Panc1 (cell line): ENCODE results near the gene ZDHHC14. TPM values are rescaled to one million over a fixed set of nuclear protein-coding genes. Genes with fewer than 3 reads are reported as not detected.

Experiments used
- ATAC-seq: fragments of 200-7000 bp; cut with Tn5 transposase; 2 replicates; pipeline ENCODE4 v1.9.1; 2020; ENCODE audit warnings: mild to moderate bottlenecking, moderate library complexity
- BruUV-seq: library from RNA; stranded (reverse); fragments of 400-500 nt; replicated peaks from 2 replicates; lab custom pipeline; 2021; lab: Mats Ljungman, UMichigan
- CTCF ChIA-PET: fragments of 300-600 bp; sonication (Branson Sonifier 250); formaldehyde crosslinking; loops from one replicate; lab custom pipeline; 2022; ENCODE audit warnings: antibody characterized with exemption; lab: Charles Lee
- POLR2A ChIA-PET: fragments of 300-600 bp; sonication (Branson Sonifier 250); formaldehyde crosslinking; loops from one replicate; lab custom pipeline; 2022; ENCODE audit warnings: antibody characterized with exemption; lab: Charles Lee
- DNase-seq: peaks from one replicate; pipeline ENCODE4 v3.0.0-alpha.2; 2010; ENCODE audit warnings: low read depth, low spot score
- H3K27ac ChIP-seq: 2 replicates; pipeline ENCODE4 v1.5.1; 2011; ENCODE audit warnings: mild to moderate bottlenecking, low read length, inconsistent platforms
- H3K27me3 ChIP-seq: fragments of 200-500 bp; sonication (Bioruptor generic); 2 replicates; pipeline ENCODE4 v1.6.0; 2014; ENCODE audit warnings: low read length, inconsistent platforms; ENCODE audit not compliant: control insufficient read depth, insufficient read depth
- H3K36me3 ChIP-seq: fragments of 200-500 bp; sonication (Bioruptor generic); 2 replicates; pipeline ENCODE4 v1.5.1; 2014; ENCODE audit warnings: inconsistent platforms, mild to moderate bottlenecking, low read length, moderate library complexity; ENCODE audit not compliant: control insufficient read depth, insufficient read depth
- H3K4me1 ChIP-seq: 2 replicates; pipeline ENCODE4 v1.5.1; 2011; ENCODE audit warnings: inconsistent platforms, mild to moderate bottlenecking, low read length, moderate library complexity; ENCODE audit not compliant: control insufficient read depth, insufficient read depth
- H3K4me3 ChIP-seq, 2 experiments: 2 replicates each; pipeline ENCODE4 v1.5.1; 2011 to 2012; ENCODE audit warnings: low read depth in 2 of 2, low read length in 2 of 2, mild to moderate bottlenecking in 2 of 2, inconsistent platforms in 1 of 2, moderate library complexity in 1 of 2
- H3K9me3 ChIP-seq: fragments of 200-500 bp; sonication (Bioruptor generic); 2 replicates; pipeline ENCODE4 v1.5.1; 2014; ENCODE audit warnings: low read depth, mild to moderate bottlenecking, inconsistent platforms, low read length, moderate library complexity; ENCODE audit not compliant: control insufficient read depth, insufficient read depth
- POLR2AphosphoS5 ChIP-seq: IDR thresholded peaks from 2 replicates; pipeline ENCODE4 v1.6.1; 2012; ENCODE audit warnings: mild to moderate bottlenecking, low read depth, low read length, moderate library complexity
- SIN3A ChIP-seq: IDR thresholded peaks from 2 replicates; pipeline ENCODE4 v1.6.1; 2012; ENCODE audit warnings: low read depth, mild to moderate bottlenecking, low read length, moderate library complexity, borderline replicate concordance; ENCODE audit not compliant: insufficient read depth
- TCF7L2 ChIP-seq: IDR thresholded peaks from 2 replicates; pipeline ENCODE4 v1.6.1; 2011; ENCODE audit warnings: mild to moderate bottlenecking, low read depth, low read length, inconsistent platforms
- in situ Hi-C: cut with HindIII; loops from 2 replicates; pipeline ENCODE4 v1.10.0; 2016; ENCODE audit warnings: low sequenced_read_pairs, low pct_unique_long_range_greater_than_20kb
- intact Hi-C: fragments of 100-400 bp; cut with micrococcal nuclease; formaldehyde crosslinking; loops from one replicate; pipeline ENCODE4 v1.10.0; 2022; ENCODE audit not compliant: unreplicated experiment
- total RNA-seq: library from RNA; stranded (reverse); gene quantifications from one replicate; pipeline ENCODE4 v1.2.1, GENCODE V29; 2021; ENCODE audit not compliant: unreplicated experiment
- TF ChIP-seq, protein P1 (sequence below): fragments of 450-650 bp; IDR thresholded peaks from 2 replicates; pipeline ENCODE4 v1.5.1; 2017; ENCODE audit warnings: mild to moderate bottlenecking
- TF ChIP-seq, protein P2 (sequence below), 2 experiments: IDR thresholded peaks; 2 replicates each; pipeline ENCODE4 v1.6.1; 2011 to 2012; ENCODE audit warnings: low read depth in 2 of 2, control low read depth in 1 of 2, low read length in 1 of 2, mild to moderate bottlenecking in 1 of 2, moderate library complexity in 1 of 2; ENCODE audit not compliant: insufficient read depth in 1 of 2

Gene ZDHHC14
- total RNA-seq, 1 experiment from 2014 or later = 19.9 TPM

GRCh38 chr6:157386023-157386422 is 5.0 kb downstream of the ZDHHC14 start:
- TF ChIP-seq SIN3A (no peak), TCF7L2 (no peak), POLR2AphosphoS5 (no peak)
- TF ChIP-seq, protein P1, sequence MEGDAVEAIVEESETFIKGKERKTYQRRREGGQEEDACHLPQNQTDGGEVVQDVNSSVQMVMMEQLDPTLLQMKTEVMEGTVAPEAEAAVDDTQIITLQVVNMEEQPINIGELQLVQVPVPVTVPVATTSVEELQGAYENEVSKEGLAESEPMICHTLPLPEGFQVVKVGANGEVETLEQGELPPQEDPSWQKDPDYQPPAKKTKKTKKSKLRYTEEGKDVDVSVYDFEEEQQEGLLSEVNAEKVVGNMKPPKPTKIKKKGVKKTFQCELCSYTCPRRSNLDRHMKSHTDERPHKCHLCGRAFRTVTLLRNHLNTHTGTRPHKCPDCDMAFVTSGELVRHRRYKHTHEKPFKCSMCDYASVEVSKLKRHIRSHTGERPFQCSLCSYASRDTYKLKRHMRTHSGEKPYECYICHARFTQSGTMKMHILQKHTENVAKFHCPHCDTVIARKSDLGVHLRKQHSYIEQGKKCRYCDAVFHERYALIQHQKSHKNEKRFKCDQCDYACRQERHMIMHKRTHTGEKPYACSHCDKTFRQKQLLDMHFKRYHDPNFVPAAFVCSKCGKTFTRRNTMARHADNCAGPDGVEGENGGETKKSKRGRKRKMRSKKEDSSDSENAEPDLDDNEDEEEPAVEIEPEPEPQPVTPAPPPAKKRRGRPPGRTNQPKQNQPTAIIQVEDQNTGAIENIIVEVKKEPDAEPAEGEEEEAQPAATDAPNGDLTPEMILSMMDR = no peak
- TF ChIP-seq, protein P2, sequence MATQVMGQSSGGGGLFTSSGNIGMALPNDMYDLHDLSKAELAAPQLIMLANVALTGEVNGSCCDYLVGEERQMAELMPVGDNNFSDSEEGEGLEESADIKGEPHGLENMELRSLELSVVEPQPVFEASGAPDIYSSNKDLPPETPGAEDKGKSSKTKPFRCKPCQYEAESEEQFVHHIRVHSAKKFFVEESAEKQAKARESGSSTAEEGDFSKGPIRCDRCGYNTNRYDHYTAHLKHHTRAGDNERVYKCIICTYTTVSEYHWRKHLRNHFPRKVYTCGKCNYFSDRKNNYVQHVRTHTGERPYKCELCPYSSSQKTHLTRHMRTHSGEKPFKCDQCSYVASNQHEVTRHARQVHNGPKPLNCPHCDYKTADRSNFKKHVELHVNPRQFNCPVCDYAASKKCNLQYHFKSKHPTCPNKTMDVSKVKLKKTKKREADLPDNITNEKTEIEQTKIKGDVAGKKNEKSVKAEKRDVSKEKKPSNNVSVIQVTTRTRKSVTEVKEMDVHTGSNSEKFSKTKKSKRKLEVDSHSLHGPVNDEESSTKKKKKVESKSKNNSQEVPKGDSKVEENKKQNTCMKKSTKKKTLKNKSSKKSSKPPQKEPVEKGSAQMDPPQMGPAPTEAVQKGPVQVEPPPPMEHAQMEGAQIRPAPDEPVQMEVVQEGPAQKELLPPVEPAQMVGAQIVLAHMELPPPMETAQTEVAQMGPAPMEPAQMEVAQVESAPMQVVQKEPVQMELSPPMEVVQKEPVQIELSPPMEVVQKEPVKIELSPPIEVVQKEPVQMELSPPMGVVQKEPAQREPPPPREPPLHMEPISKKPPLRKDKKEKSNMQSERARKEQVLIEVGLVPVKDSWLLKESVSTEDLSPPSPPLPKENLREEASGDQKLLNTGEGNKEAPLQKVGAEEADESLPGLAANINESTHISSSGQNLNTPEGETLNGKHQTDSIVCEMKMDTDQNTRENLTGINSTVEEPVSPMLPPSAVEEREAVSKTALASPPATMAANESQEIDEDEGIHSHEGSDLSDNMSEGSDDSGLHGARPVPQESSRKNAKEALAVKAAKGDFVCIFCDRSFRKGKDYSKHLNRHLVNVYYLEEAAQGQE (IDR thresholded peaks at IDR 0.05; ENCODE audit: insufficient read depth in 1 of 2, low read depth in 2 of 2, low read length in 1 of 2) = no peak
- ChIA-PET CTCF (no interaction called here), POLR2A (no interaction called here)
- ATAC-seq (no peak), DNase-seq (no peak)
- Histone ChIP-seq H3K4me1 (peaks cover 18% of the 10 kb centered on the region), H3K27ac (no peak overlapping the region), H3K4me3 (no peak overlapping the region), H3K27me3 (no peaks in the 10 kb centered on the region), H3K36me3 (no peaks in the 10 kb centered on the region), H3K9me3 (peaks cover 25% of the 10 kb centered on the region)
- no TSS peak for BruUV-seq
- intact Hi-C loops (loop anchor here (10.0 kb wide), 1 partner anchor 209 kb away; no protein-coding TSS in a partner anchor), in situ Hi-C loops (no loop called here)

DNA sequence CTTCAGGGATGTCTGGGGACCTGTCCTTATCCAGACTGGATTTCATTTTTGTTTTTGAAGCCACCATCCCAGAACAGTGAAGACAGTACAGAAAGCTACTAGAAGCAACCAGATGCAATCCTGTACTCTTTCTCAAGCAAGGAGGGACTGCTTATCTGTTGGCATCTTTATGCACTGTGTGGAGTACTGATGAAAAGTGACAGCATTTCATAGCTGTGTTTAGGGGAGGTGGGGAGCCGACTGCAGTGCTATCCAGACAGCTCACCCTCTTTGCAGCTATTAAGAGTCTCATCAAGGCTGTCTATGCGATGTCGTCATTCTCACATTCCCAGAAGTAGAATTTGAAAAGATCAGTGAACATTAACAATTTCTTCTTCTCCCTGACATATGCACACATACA is 5.5 kb downstream of the ZDHHC14 start:
- Histone ChIP-seq H3K4me1 (peaks cover 18% of the 10 kb centered on the region), H3K9me3 (peaks cover 29% of the 10 kb centered on the region), H3K27me3 (no peaks in the 10 kb centered on the region), H3K4me3 (no peak overlapping the region), H3K27ac (no peak overlapping the region), H3K36me3 (no peaks in the 10 kb centered on the region)
- intact Hi-C loops (loop anchor here (10.0 kb wide), 1 partner anchor 208 kb away; no protein-coding TSS in a partner anchor), in situ Hi-C loops (no loop called here)
- TF ChIP-seq, protein P2 (IDR thresholded peaks at IDR 0.05; ENCODE audit: insufficient read depth in 1 of 2, low read depth in 2 of 2, low read length in 1 of 2) = no peak
- TF ChIP-seq TCF7L2 = no peak
- TF ChIP-seq POLR2AphosphoS5 = no peak
- no peak for TF ChIP-seq SIN3A
- TF ChIP-seq, protein P1 = no peak
- ChIA-PET CTCF (no interaction called here), POLR2A (no interaction called here)
- no TSS peak for BruUV-seq
- no peak for DNase-seq
- ATAC-seq = no peak
